Glutamatergic neuron (in vitro differentiated cells): Measurements from ENCODE around the gene DROSHA. TPM values are rescaled to one million over a fixed set of nuclear protein-coding genes. Genes with fewer than 3 reads are reported as not detected.
"Not testable (repeated sequence)": the region's sequence is repeated elsewhere in the genome, so short reads cannot be mapped to it uniquely, and the experiment has no call there.

Source experiments
- DNase-seq: peaks from one replicate; pipeline ENCODE4 v3.0.0; 2022
- H3K27ac Mint-ChIP-seq: one replicate; pipeline ENCODE4 v1.8.0; 2020; ENCODE audit warnings: mild to moderate bottlenecking, mixed read lengths, inconsistent platforms; ENCODE audit not compliant: unreplicated experiment
- H3K27me3 Mint-ChIP-seq: one replicate; pipeline ENCODE4 v1.8.0; 2020; ENCODE audit warnings: mild to moderate bottlenecking, moderate library complexity, mixed read lengths, inconsistent platforms; ENCODE audit not compliant: unreplicated experiment
- H3K36me3 Mint-ChIP-seq: one replicate; pipeline ENCODE4 v1.8.0; 2020; ENCODE audit warnings: mild to moderate bottlenecking, mixed read lengths, inconsistent platforms; ENCODE audit not compliant: unreplicated experiment
- H3K4me1 Mint-ChIP-seq: one replicate; pipeline ENCODE4 v1.8.0; 2020; ENCODE audit warnings: mild to moderate bottlenecking, low read depth, mixed read lengths, inconsistent platforms; ENCODE audit not compliant: unreplicated experiment
- H3K4me3 Mint-ChIP-seq: one replicate; pipeline ENCODE4 v1.8.0; 2020; ENCODE audit warnings: mild to moderate bottlenecking, mixed read lengths, inconsistent platforms; ENCODE audit not compliant: unreplicated experiment
- H3K9me3 Mint-ChIP-seq: one replicate; pipeline ENCODE4 v1.8.0; 2020; ENCODE audit warnings: mild to moderate bottlenecking, moderate library complexity, mixed read lengths, inconsistent platforms; ENCODE audit not compliant: unreplicated experiment
- total RNA-seq: library from RNA; stranded (reverse); fragmentation: NEBNext Ultra II Directional; extraction: Animal tissue kit (Norgen Biotek cat#: 25700); gene quantifications from one replicate; pipeline ENCODE4 v1.2.1, GENCODE V29; 2021; ENCODE audit not compliant: unreplicated experiment
- TF ChIP-seq, protein P1 (sequence below): fragments of 200-600 bp; sonication (generic); IDR thresholded peaks from one replicate; pipeline ENCODE4 v1.5.0; 2021; ENCODE audit not compliant: partially characterized antibody, unreplicated experiment

DROSHA gene
- total RNA-seq, 1 donor from 2014 or later, result 102 TPM

DNA sequence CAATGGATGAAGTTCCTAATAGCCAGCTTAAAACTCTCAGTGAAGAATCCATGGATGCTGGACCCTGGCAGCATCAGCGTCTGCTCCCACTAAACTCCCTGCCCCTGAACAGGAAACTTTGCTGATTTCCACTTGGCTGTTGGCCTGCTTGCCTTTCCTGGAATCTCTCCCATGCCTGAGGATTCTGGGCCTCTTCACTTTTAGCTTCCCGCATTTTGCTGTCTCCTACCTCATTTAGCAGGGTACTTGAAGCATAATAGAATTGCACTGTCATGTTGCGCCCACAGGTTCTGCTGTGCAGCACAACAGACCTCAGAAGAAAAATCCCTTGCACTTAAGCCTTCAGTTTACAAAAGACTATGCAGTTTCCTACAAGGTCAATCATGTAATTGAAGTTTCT lies 127.6 kb downstream of the DROSHA start:
- TF ChIP-seq, protein P1, sequence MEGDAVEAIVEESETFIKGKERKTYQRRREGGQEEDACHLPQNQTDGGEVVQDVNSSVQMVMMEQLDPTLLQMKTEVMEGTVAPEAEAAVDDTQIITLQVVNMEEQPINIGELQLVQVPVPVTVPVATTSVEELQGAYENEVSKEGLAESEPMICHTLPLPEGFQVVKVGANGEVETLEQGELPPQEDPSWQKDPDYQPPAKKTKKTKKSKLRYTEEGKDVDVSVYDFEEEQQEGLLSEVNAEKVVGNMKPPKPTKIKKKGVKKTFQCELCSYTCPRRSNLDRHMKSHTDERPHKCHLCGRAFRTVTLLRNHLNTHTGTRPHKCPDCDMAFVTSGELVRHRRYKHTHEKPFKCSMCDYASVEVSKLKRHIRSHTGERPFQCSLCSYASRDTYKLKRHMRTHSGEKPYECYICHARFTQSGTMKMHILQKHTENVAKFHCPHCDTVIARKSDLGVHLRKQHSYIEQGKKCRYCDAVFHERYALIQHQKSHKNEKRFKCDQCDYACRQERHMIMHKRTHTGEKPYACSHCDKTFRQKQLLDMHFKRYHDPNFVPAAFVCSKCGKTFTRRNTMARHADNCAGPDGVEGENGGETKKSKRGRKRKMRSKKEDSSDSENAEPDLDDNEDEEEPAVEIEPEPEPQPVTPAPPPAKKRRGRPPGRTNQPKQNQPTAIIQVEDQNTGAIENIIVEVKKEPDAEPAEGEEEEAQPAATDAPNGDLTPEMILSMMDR, result no peak
- Mint-ChIP-seq H3K4me3 (no peak overlapping the region), H3K36me3 (no peaks in the 10 kb centered on the region), H3K27ac (no peak overlapping the region), H3K4me1 (no peaks in the 10 kb centered on the region), H3K9me3 (peaks cover 2% of the 10 kb centered on the region), H3K27me3 (no peaks in the 10 kb centered on the region)
- no peak for DNase-seq

DNA sequence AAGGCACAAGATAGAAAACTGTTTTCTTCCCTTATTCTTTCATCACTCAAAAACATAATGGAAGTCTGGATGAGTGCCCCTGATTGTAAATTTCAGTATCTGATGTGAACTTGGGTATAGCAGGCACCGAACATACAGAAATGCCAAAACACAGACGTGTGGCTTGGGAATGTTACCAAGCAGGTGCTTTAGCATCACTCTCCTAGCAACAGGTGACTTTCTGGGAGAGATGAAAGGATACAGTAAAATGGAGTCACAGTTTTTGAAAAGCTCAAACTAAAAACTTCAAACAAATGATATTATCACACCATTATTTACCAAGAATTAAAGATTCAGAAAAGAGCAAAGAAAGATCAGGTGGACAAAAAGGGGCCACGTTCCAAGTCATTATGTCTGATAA lies 130.2 kb downstream of the DROSHA start:
- Mint-ChIP-seq H3K36me3 (no peaks in the 10 kb centered on the region), H3K4me3 (no peak overlapping the region), H3K27me3 (no peaks in the 10 kb centered on the region), H3K4me1 (no peaks in the 10 kb centered on the region), H3K27ac (no peak overlapping the region), H3K9me3 (peaks cover 2% of the 10 kb centered on the region)
- DNase-seq, result no peak
- TF ChIP-seq, protein P1, result no peak

DNA sequence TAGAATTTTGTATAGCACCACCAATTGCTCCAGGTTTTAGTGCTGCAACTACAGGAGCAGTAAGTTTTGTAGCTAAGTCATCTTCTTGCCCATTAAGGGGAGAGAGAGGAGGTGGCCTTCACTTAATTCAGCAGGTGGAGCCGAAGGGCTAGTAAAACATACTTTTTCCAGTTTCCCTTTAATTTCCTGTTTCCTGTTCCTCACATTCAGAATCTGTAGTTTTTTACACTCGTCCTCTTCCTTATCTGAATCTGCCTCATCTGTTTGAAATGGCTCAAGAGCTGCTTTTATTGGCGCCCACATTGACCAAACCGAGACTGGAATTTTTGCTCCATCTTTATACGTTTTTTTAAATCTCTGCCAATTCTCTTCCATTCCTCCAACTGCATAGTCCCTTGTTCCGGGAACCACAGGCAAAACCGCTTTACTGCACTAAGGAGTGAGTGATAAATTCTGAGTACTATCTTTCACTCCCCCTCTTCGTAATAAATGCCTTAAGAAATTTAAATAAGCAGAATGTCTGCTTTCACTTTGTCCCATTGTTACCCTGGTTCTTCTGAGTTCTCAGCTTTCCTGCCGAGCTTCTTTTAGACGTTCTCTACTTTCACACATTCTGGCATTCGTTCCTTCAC lies 133.9 kb downstream of the DROSHA start:
- Mint-ChIP-seq H3K4me1 (no peaks in the 10 kb centered on the region), H3K36me3 (no peaks in the 10 kb centered on the region), H3K9me3 (peaks cover 2% of the 10 kb centered on the region), H3K4me3 (no peak overlapping the region), H3K27ac (no peak overlapping the region), H3K27me3 (peaks cover 3% of the 10 kb centered on the region)
- DNase-seq, result no peak
- TF ChIP-seq, protein P1, result no peak

GRCh38 chr5:31396611-31397295 lies 135.1 kb downstream of the DROSHA start:
- Mint-ChIP-seq H3K4me3 (no peak overlapping the region), H3K9me3 (peaks cover 2% of the 10 kb centered on the region), H3K4me1 (no peaks in the 10 kb centered on the region), H3K27ac (no peak overlapping the region), H3K27me3 (peaks cover 3% of the 10 kb centered on the region), H3K36me3 (no peaks in the 10 kb centered on the region)
- TF ChIP-seq, protein P1, result no peak
- DNase-seq, result no peak

DNA sequence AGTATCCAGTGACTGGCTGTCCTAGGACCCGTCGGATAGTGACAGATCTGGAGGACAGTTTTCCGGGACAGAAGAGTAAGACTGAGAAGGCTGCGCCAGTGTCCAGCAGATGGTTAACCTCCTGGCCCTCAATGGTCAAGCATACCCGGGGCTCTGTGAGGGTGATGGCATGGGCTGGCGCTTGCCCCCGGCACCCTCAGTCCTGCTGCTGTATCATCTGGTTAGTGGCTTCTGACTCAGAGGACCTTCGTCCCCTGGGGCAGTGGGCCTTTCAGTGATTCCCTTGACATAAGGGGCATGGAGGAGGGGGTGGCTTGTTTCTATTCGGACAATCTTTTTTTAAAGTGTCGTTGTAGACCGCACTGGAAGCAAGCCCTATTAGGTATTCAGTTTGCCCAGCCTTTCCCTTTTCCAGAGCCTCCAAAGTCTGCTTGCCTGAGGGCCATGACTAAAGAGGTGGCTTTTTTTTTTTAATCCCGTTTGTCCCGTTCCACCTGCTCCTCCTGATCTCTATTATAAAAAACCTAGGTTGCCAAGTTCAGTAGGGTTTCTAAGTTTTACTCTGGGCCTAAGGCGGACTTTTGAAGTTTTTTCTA lies 136.3 kb downstream of the DROSHA start:
- not testable (repeated sequence) for H3K4me1 Mint-ChIP-seq, H3K36me3 Mint-ChIP-seq, H3K9me3 Mint-ChIP-seq, H3K27ac Mint-ChIP-seq, H3K27me3 Mint-ChIP-seq, DNase-seq, H3K4me3 Mint-ChIP-seq
